ENCODE measurements around the gene ITGA1. TPM values are rescaled to one million over a fixed set of nuclear protein-coding genes. Genes with fewer than 3 reads are reported as not detected.

ITGA1 gene
- total RNA-seq, 2 donors from 2014 or later, result 0.33 to 3.5 TPM

DNA sequence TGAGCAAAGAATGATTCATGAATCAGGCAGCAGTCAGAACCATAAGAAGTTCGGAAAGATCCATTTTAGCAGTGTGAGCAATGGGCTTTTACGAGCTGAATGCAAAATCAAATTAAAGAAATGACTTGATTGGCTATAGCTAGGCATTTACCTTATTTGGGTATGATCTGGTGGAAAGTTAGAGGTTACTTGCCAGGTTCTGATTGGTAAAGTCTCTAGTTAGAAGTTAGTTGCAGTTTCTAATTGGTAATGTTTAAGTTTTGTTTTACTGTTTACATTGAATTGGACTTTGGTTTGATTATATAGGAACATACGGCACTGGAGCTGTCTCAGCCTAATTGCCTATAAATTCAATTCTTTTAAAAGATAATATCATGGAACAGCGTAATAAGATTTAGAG, 97.9 kb downstream of the ITGA1 start:
- H3K4me3 Mint-ChIP-seq, result no peak overlapping the region
- H3K36me3 Mint-ChIP-seq (ENCODE audit: low read depth), result no peaks in the 10 kb centered on the region

DNA sequence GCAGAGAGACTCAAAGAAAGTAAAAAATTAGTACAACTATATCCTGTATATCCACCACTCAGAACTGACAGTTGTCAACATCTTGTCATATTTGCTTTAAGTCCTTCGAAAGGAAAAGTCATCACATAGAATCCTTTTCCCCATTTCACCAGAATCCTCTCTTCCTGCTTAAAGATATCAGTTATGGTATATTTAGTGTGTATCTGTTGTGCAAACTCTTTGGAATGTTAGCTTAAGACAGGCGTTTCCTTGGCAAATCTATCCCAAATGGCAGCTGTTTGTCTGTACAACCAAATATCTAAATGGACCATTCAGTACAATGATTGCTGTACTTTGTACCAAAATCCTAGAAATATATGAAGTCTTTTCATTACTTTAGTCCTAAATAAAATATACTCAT, 98.5 kb downstream of the ITGA1 start:
- Mint-ChIP-seq H3K36me3 (ENCODE audit: low read depth) (no peaks in the 10 kb centered on the region), H3K27ac (no peak overlapping the region), H3K4me3 (no peak overlapping the region), H3K9me3 (no peaks in the 10 kb centered on the region), H3K27me3 (ENCODE audit: insufficient read depth) (no peaks in the 10 kb centered on the region), H3K4me1 (peaks cover 18% of the 10 kb centered on the region)
- no peak overlapping the region for H3K9ac ChIP-seq (ENCODE audit: extremely low read depth, low read length, poor library complexity, severe bottlenecking)
- no peak overlapping the region for H3K27ac ChIP-seq (ENCODE audit: low read depth, low read length)
- H3K9me3 ChIP-seq (ENCODE audit: control insufficient read depth, low read length), result no peaks in the 10 kb centered on the region
- 60 to 88% methylated on average over 1 to 2 of the region's 2 CpGs for WGBS, 2 experiments (ENCODE audit: insufficient coverage in 1 of 2, insufficient read length in 1 of 2)
- no peaks in the 10 kb centered on the region for H3K27me3 ChIP-seq (ENCODE audit: control insufficient read depth, insufficient read depth, low read length, poor library complexity, severe bottlenecking)
- no peaks in the 10 kb centered on the region for H3K4me1 ChIP-seq (ENCODE audit: control insufficient read depth, insufficient read depth, low read length)
- no peak for DNase-seq
- H3K36me3 ChIP-seq (ENCODE audit: control insufficient read depth, insufficient read depth, low read length), result no peaks in the 10 kb centered on the region
- no peak for TF ChIP-seq CTCF (conservative IDR thresholded peaks at IDR 0.05)
- H3K4me3 ChIP-seq (ENCODE audit: low read length), result no peak overlapping the region

More for the DNA sequence above, 97.9 kb downstream of the ITGA1 start:
- DNase-seq, result no peak
- Mint-ChIP-seq H3K27ac (no peak overlapping the region), H3K27me3 (ENCODE audit: insufficient read depth) (no peaks in the 10 kb centered on the region), H3K4me1 (peaks cover 18% of the 10 kb centered on the region), H3K9me3 (no peaks in the 10 kb centered on the region)
- no peak overlapping the region for H3K9ac ChIP-seq (ENCODE audit: extremely low read depth, low read length, poor library complexity, severe bottlenecking)
- H3K27ac ChIP-seq (ENCODE audit: low read depth, low read length), result no peak overlapping the region
- H3K4me3 ChIP-seq (ENCODE audit: low read length), result no peak overlapping the region
- no peaks in the 10 kb centered on the region for H3K4me1 ChIP-seq (ENCODE audit: control insufficient read depth, insufficient read depth, low read length)
- H3K27me3 ChIP-seq (ENCODE audit: control insufficient read depth, insufficient read depth, low read length, poor library complexity, severe bottlenecking), result no peaks in the 10 kb centered on the region
- H3K9me3 ChIP-seq (ENCODE audit: control insufficient read depth, low read length), result no peaks in the 10 kb centered on the region
- WGBS, 2 experiments (ENCODE audit: insufficient coverage in 1 of 2, insufficient read length in 1 of 2), result 94 to 96% methylated on average over 3 to 4 of the region's 4 CpGs
- no peaks in the 10 kb centered on the region for H3K36me3 ChIP-seq (ENCODE audit: control insufficient read depth, insufficient read depth, low read length)
- no peak for TF ChIP-seq CTCF (conservative IDR thresholded peaks at IDR 0.05)

DNA sequence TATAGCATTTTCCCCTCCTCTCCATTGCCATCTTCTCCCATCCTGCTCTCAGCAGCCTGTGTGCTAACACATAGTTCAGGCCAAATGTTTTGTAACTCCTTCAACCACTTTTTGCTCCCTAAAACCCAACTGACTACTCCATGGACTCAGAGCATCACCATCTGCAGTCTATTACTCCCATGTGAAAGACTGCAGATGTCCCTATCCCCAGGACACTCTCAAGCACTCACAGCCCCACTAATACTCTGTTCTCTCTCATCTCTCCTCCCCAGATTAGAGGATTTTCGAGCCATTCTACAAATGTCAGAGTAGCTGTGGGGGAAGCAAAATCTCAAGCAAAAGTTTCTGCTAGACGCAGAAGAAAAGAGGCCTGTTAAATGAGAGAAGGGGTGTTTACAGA, 99.3 kb downstream of the ITGA1 start:
- Histone ChIP-seq H3K36me3 (ENCODE audit: control insufficient read depth, insufficient read depth, low read length) (no peaks in the 10 kb centered on the region), H3K9ac (ENCODE audit: extremely low read depth, low read length, poor library complexity, severe bottlenecking) (no peak overlapping the region), H3K27me3 (ENCODE audit: control insufficient read depth, insufficient read depth, low read length, poor library complexity, severe bottlenecking) (no peaks in the 10 kb centered on the region), H3K4me3 (ENCODE audit: low read length) (no peak overlapping the region), H3K27ac (ENCODE audit: low read depth, low read length) (no peak overlapping the region), H3K9me3 (ENCODE audit: control insufficient read depth, low read length) (no peaks in the 10 kb centered on the region), H3K4me1 (ENCODE audit: control insufficient read depth, insufficient read depth, low read length) (no peaks in the 10 kb centered on the region)
- WGBS, 2 experiments (ENCODE audit: insufficient coverage in 1 of 2, insufficient read length in 1 of 2), result 75% methylated on average over 2 of the region's 2 CpGs; no CpG with 5 or more reads in 1 of the 2 experiments
- no peak for DNase-seq
- H3K4me1 Mint-ChIP-seq, result peaks cover 18% of the 10 kb centered on the region
- H3K4me3 Mint-ChIP-seq, result no peak overlapping the region
- no peaks in the 10 kb centered on the region for H3K27me3 Mint-ChIP-seq (ENCODE audit: insufficient read depth)
- H3K27ac Mint-ChIP-seq, result no peak overlapping the region
- no peak for TF ChIP-seq CTCF (conservative IDR thresholded peaks at IDR 0.05)
- H3K36me3 Mint-ChIP-seq (ENCODE audit: low read depth), result no peaks in the 10 kb centered on the region
- H3K9me3 Mint-ChIP-seq, result no peaks in the 10 kb centered on the region
